Epidermal melanocyte (primary cell): ENCODE data around the gene IZUMO2.
"Not testable (repeated sequence)": the region's sequence is repeated elsewhere in the genome, so short reads cannot be mapped to it uniquely, and the experiment has no call there.

Experiments used
- DNase-seq: peaks from one replicate; pipeline ENCODE4 v3.0.0; 2011; ENCODE audit warnings: low spot score; ENCODE audit not compliant: insufficient read length

Gene IZUMO2

DNA sequence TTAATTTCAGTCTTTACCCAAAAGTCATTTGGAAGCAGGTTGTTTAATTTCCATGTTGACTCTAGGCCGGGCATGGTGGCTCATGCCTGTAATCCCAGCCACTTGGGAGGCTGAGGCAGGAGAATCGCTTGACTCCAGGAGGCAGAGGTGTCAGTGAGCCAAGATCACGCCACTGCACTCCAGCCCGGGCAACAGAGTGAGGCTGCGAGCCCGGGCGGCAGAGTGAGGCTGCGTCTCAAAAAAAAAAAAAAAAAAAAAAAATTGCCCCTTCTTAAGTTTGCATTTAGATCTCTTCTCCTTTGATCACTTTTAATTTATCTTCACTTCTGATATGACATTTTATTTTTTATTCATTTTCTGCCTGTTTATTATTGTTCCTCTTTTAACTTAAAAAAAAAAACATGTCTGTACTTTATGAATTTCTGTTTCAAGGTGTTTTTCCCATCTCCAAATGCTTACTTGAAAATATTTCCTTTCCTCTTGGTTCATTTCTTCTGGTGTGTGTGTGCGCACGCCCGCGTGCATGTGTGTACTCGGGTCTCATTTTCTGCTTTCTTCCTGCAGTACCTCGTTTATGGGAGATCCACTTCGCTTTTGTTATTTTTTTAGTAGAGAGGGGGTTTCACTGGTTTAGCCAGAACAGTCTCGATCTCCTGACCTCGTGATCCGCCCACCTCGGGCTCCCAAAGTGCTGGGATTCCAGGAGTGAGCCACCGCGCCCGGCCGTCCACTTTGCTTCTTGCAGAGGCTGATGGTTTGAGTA lies 26.3 kb downstream of the IZUMO2 start:
- DNase-seq: not testable (repeated sequence)

DNA sequence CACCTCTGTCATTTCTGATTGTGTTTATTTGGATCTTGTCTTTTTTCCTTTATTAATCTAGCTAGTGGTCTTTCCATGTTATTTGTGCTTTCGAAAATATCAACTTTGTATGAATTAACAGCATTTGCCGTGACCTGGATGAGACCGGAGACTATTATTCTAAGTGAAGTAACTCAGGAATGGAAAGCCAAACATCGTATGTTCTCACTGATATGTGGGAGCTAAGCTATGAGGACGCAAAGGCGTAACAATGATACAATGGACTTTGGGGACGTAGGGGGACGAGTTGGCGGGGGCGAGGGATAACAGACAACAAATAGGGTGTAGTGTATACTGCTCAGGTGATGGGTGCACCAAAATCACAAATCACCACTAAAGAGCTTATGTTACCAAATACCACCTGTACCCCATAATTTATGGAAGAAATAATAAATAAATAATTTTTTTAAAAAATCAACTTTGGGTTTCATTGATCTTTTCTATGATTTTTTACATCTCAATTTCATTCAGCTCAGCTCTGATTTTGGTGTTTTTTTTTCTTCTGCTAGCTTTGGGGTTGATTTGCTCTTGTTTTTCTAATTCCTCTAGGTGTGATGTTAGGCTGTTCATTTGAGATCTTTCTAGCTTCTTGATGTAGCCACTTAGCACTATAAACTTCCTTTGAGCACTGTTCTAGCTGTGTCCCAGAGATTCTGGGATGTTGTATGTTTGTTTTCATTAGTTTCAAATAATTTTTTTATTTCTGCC lies 27.1 kb downstream of the IZUMO2 start:
- DNase-seq: not testable (repeated sequence)

DNA sequence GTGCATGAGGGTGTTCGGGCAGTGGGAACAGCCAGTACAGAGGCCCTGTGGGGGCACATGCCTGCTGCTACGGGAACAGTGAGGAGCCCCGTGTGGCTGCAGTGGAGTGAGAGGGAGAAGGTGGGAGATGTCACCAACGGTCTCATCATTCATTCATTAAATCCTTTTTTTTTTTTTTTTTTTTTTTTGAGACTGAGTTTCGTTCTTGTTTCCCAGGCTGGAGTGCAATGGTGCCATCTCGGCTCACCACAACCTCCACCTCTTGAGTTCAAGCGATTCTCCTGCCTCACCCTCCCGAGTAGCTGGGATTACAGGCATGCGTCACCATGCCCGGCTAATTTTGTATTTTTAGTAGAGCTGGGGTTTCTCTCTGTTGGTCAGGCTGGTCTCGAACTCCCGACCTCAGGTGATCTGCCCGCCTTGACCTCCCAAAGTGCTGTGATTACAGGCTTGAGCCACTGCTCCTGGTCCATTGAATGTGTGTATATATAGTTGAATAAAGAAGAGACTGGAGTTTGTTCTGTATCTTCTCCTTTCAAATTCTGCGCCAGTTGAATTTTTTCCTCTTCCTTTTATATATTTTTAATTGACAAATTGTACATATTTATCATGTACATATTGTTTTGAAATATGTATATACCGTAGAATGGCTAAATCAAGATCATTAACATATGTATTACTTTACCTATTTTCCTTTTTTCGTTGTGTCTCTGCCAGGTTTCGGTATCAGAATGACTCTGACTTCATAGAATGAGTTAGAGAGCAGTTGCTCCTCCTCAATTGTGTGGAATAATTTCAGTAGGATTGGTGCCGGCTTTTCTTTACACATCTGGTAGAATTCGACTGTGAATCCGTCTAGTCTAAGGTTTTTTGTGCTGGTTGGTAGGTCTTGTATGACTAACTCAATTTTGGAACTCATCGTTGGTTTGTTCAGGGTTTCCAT lies 28.0 kb downstream of the IZUMO2 start:
- not testable (repeated sequence) for DNase-seq

DNA sequence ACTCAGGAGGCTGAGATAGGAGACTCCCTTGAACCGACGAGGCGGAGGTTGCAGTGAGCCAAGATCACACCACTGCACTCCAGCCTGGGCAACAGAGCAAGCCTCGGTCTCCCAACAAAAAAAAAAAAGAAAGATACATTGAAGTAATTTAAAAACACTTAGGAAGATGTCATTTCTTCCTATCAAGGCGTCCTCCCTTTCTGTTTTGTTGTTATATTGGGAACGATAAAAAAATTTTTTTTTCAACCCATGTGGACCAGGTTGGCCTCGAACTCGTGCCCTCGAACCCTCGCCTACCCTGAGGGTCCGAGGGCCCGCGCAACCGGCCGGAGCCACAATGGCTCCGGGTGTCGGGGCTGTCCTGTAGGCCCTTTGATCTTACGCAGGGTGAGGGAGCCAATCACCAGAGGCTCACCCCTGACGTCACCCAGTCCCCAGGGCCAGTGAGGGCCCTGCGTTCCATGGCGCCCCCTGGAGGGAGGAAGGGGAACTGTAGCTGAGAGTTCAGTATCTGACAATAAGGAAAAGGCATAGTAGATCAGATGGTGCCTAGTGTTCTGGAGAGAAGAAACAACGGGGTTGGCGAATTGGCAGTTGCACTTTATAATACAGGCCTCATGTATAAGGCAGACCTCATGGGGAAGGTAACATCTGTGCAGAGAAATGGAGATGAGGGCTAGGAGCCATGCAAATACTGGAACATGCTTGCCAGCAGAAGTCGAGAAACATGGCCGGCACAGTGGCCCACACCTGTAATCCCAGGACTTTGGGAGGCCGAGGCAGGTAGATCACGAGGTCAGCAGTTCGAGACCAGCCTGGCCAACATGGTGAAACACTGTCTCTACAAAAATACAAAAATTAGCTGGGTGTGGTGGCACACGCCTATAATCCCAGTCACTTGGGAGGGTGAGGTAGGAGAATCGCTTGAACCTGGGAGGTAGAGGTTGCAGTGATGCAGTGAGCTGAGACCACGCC lies 29.3 kb downstream of the IZUMO2 start:
- DNase-seq: not testable (repeated sequence)

DNA sequence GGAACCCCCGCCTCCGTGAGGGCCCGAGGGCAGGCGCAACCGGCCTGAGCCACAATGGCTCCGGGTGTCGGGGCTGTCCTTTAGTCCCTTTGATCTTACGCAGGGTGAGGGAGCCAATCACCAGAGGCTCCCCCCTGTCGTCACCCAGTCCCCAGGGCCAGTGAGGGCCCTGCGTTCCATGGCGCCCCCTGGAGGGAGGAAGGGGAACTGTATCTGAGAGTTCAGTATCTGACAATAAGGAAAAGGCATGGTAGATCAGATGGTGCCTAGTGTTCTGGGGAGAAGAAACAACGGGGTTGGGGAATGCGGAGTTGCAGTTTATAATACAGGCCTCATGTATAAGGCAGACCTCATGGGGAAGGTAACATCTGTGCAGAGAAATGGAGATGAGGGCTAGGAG lies 59.1 kb downstream of the IZUMO2 start:
- DNase-seq: not testable (repeated sequence)

DNA sequence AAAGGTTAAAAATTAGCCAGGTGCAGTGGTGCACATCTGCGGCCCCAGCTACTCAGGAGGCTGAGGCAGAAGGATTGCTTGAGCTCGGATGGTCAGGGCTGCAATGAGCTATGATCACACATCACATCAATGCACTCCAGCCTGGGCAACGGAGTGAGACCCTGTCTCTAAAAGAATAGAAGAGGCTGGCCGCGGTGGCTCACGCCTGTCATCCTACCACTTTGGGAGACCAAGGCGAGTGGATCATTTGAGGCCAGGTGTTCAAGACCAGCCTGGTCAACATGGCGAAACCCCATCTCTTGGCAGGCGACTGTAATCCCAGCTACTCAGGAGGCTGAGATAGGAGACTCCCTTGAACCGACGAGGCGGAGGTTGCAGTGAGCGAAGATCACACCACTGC lies 59.7 kb downstream of the IZUMO2 start:
- DNase-seq: not testable (repeated sequence)
